HepG2 (cell line): ENCODE measurements around the gene TEX261. TPM values are rescaled to one million over a fixed set of nuclear protein-coding genes. Genes with fewer than 3 reads are reported as not detected.

ENCODE experiments used
- ASH2L ChIP-seq: fragments of 300-600, 200-600 bp; sonication (generic); IDR thresholded peaks from 2 replicates; pipeline ENCODE4 v1.7.0; 2017; ENCODE audit warnings: low read depth, mild to moderate bottlenecking, moderate library complexity, mixed read lengths, low read length; ENCODE audit not compliant: insufficient read length
- DNMT1 ChIP-seq: sonication (generic); formaldehyde crosslinking; IDR thresholded peaks from 2 replicates; pipeline ENCODE4 v1.5.1; 2020; ENCODE audit warnings: mild to moderate bottlenecking, missing genetic modification reagents
- FOSL2 ChIP-seq: sonication (generic); formaldehyde crosslinking; IDR thresholded peaks from 2 replicates; pipeline ENCODE4 v1.4.0; 2020; ENCODE audit warnings: missing genetic modification reagents
- FOXC1 ChIP-seq: sonication (generic); formaldehyde crosslinking; IDR thresholded peaks from 2 replicates; pipeline ENCODE4 v1.8.0; 2022; ENCODE audit warnings: mild to moderate bottlenecking, missing genetic modification reagents, borderline replicate concordance
- GFI1 ChIP-seq: sonication (generic); formaldehyde crosslinking; IDR thresholded peaks from 2 replicates; pipeline ENCODE4 v1.5.0; 2020; ENCODE audit warnings: missing genetic modification reagents, mild to moderate bottlenecking, borderline replicate concordance
- GTF2F1 ChIP-seq: fragments of 150-350 bp; IDR thresholded peaks from 2 replicates; pipeline ENCODE4 v1.6.1; 2014; ENCODE audit warnings: low read length
- HNRNPK ChIP-seq: fragments of 200-400 bp; formaldehyde crosslinking; IDR thresholded peaks from 2 replicates; pipeline ENCODE4 v1.6.1; 2018; ENCODE audit warnings: low read length, low read depth, moderate library complexity, mild to moderate bottlenecking; ENCODE audit not compliant: poor library complexity, severe bottlenecking
- MTA1 ChIP-seq: sonication (generic); formaldehyde crosslinking; IDR thresholded peaks from 2 replicates; pipeline ENCODE4 v1.4.0; 2020; ENCODE audit warnings: missing genetic modification reagents, mild to moderate bottlenecking, borderline replicate concordance
- MXD4 ChIP-seq: IDR thresholded peaks from 2 replicates; pipeline ENCODE4 v1.6.1; 2016; ENCODE audit warnings: mild to moderate bottlenecking, missing biosample characterization, missing genetic modification reagents
- NFE2L1 ChIP-seq: sonication (generic); formaldehyde crosslinking; IDR thresholded peaks from 2 replicates; pipeline ENCODE4 v1.4.0; 2020; ENCODE audit warnings: missing genetic modification reagents, mild to moderate bottlenecking, borderline replicate concordance
- NFKBIZ ChIP-seq: IDR thresholded peaks from 2 replicates; pipeline ENCODE4 v1.6.1; 2018; ENCODE audit warnings: missing genetic modification reagents, missing compliant biosample characterization
- PITX1 ChIP-seq: sonication (generic); formaldehyde crosslinking; IDR thresholded peaks from 2 replicates; pipeline ENCODE4 v1.5.1; 2020; ENCODE audit warnings: mild to moderate bottlenecking, missing genetic modification reagents
- SRSF1 ChIP-seq: fragments of 200-400 bp; formaldehyde crosslinking; optimal IDR thresholded peaks from 2 replicates; pipeline ENCODE3; 2017; ENCODE audit warnings: mild to moderate bottlenecking, low read depth, low read length, moderate library complexity
- TBX2 ChIP-seq: sonication (generic); formaldehyde crosslinking; IDR thresholded peaks from 2 replicates; pipeline ENCODE4 v1.5.0; 2020; ENCODE audit warnings: missing genetic modification reagents, mild to moderate bottlenecking, borderline replicate concordance
- ZNF12 ChIP-seq: sonication (generic); formaldehyde crosslinking; IDR thresholded peaks from 2 replicates; pipeline ENCODE4 v1.5.0; 2020; ENCODE audit warnings: missing genetic modification reagents
- ZNF34 ChIP-seq: sonication (generic); formaldehyde crosslinking; IDR thresholded peaks from 2 replicates; pipeline ENCODE4 v1.4.0; 2020; ENCODE audit warnings: mild to moderate bottlenecking, missing genetic modification reagents, borderline replicate concordance
- ZNF343 ChIP-seq: sonication (generic); formaldehyde crosslinking; IDR thresholded peaks from 2 replicates; pipeline ENCODE4 v1.4.0; 2020; ENCODE audit warnings: mild to moderate bottlenecking, missing genetic modification reagents
- ZNF619 ChIP-seq: sonication (generic); formaldehyde crosslinking; IDR thresholded peaks from 2 replicates; pipeline ENCODE4 v1.4.0; 2020; ENCODE audit warnings: mild to moderate bottlenecking, missing genetic modification reagents
- ZNF629 ChIP-seq: sonication (generic); formaldehyde crosslinking; conservative IDR thresholded peaks from 2 replicates; pipeline ENCODE4 v1.5.0; 2020; ENCODE audit warnings: missing genetic modification reagents
- ZNF678 ChIP-seq: sonication (generic); formaldehyde crosslinking; IDR thresholded peaks from 2 replicates; pipeline ENCODE4 v1.4.0; 2020; ENCODE audit warnings: mild to moderate bottlenecking, missing genetic modification reagents
- ZNF687 ChIP-seq: sonication (generic); formaldehyde crosslinking; IDR thresholded peaks from 2 replicates; pipeline ENCODE4 v1.5.1; 2020; ENCODE audit warnings: mild to moderate bottlenecking, missing genetic modification reagents, moderate library complexity
- ZNF761 ChIP-seq: sonication (generic); formaldehyde crosslinking; conservative IDR thresholded peaks from 2 replicates; pipeline ENCODE4 v1.4.0; 2020; ENCODE audit warnings: mild to moderate bottlenecking, missing genetic modification reagents
- ZNF776 ChIP-seq: sonication (generic); formaldehyde crosslinking; IDR thresholded peaks from 2 replicates; pipeline ENCODE4 v1.4.0; 2020; ENCODE audit warnings: mild to moderate bottlenecking, missing genetic modification reagents
- ZNF782 ChIP-seq: sonication (generic); formaldehyde crosslinking; IDR thresholded peaks from 2 replicates; pipeline ENCODE4 v1.4.0; 2020; ENCODE audit warnings: missing genetic modification reagents, mild to moderate bottlenecking, borderline replicate concordance
- ZNF816 ChIP-seq: sonication (generic); formaldehyde crosslinking; IDR thresholded peaks from 2 replicates; pipeline ENCODE4 v1.8.0; 2022; ENCODE audit warnings: missing genetic modification reagents, mild to moderate bottlenecking, borderline replicate concordance
- ZNF839 ChIP-seq: sonication (generic); formaldehyde crosslinking; IDR thresholded peaks from 2 replicates; pipeline ENCODE4 v1.4.0; 2020; ENCODE audit warnings: missing genetic modification reagents, mild to moderate bottlenecking, borderline replicate concordance
- polyA plus RNA-seq, 8 experiments: library from polyadenylated mRNA; depleted of rRNA in 3 of 8; stranded (reverse) in 7 of 8; unstranded in 1 of 8; fragments of >200 nt; fragmentation: Illumina TruSeq in 4 of 8; extraction: Trizol in 4 of 8; gene quantifications; 2 replicates each; pipeline versions ENCODE4 v1.2.1 to v1.2.3, GENCODE V29; 2011 to 2016; ENCODE audit warnings: low read depth in 4 of 8, missing spikeins in 1 of 8, mixed read lengths in 1 of 8; ENCODE audit not compliant: insufficient read depth in 1 of 8
- total RNA-seq, 5 experiments: library from RNA; depleted of rRNA; stranded (reverse); fragments of >200 nt; fragmentation: Illumina TruSeq; extraction: Trizol; gene quantifications; 2 replicates each; pipeline ENCODE4 v1.2.3, GENCODE V29; 2016; ENCODE audit warnings: low read depth in 1 of 5

TEX261 gene
- total and polyA plus RNA-seq, 2 of the 13 experiments (the other 11 are each of a cell fraction or from before 2014, with no cell fraction given), result 43.8 to 78.7 TPM

- TF ChIP-seq HNRNPK (peak; percentile 69), ZNF343 (CRISPR knock-in tag) (peak; percentile 71; the same call in 1 of the 2 replicates), ZNF34 (CRISPR knock-in tag) (0 out of 2 replicates have a peak, but pooled peaks have one; percentile 86), GTF2F1 (no peak), TBX2 (CRISPR knock-in tag) (peak; percentile 38; the same call in 1 of the 2 replicates), ZNF678 (CRISPR knock-in tag) (0 out of 2 replicates have a peak, but pooled peaks have one; percentile 53), SRSF1 (peak; percentile 38), ZNF839 (peak; percentile 22; the same call in 1 of the 2 replicates), NFE2L1 (CRISPR knock-in tag) (0 out of 2 replicates have a peak, but pooled peaks have one; percentile 24), GFI1 (0 out of 2 replicates have a peak, but pooled peaks have one; percentile 37), PITX1 (CRISPR knock-in tag) (peak; percentile 56; the same call in 1 of the 2 replicates), FOXC1 (CRISPR knock-in tag) (peak; percentile 53; the same call in 1 of the 2 replicates), MXD4 (CRISPR knock-in tag) (peak; percentile 16; the same call in 1 of the 2 replicates), NFKBIZ (CRISPR knock-in tag) (0 out of 2 replicates have a peak, but pooled peaks have one; percentile 7), ZNF816 (CRISPR knock-in tag) (peak; percentile 56; the same call in 1 of the 2 replicates), MTA1 (CRISPR knock-in tag) (peak; percentile 61; the same call in 1 of the 2 replicates), ZNF782 (CRISPR knock-in tag) (peak; percentile 57; the same call in 1 of the 2 replicates), FOSL2 (CRISPR knock-in tag) (no peak), ASH2L (peak; percentile 70), ZNF619 (peak; percentile 18; the same call in 1 of the 2 replicates), ZNF12 (CRISPR knock-in tag) (no peak), ZNF761 (CRISPR knock-in tag) (peak; percentile 92; the same call in 1 of the 2 replicates), ZNF776 (CRISPR knock-in tag) (peak; percentile 14), ZNF687 (CRISPR knock-in tag) (peak; percentile 56; the same call in 1 of the 2 replicates), DNMT1 (CRISPR knock-in tag) (no peak), ZNF629 (CRISPR knock-in tag) (0 out of 2 replicates have a peak, but pooled peaks have one; percentile 1)
Measured at GRCh38 chr2:70994009-70994698, 519 bp downstream of the TEX261 start (continued).
